HG03159 (cell line): ENCODE data around the gene SLC35E3.
"Not testable (repeated sequence)": the region's sequence is repeated elsewhere in the genome, so short reads cannot be mapped to it uniquely, and the experiment has no call there.

ENCODE experiments used
- ATAC-seq: cut with Tn5 transposase; IDR thresholded peaks from one replicate; pipeline ENCODE4 v1.9.1; 2021; ENCODE audit warnings: mild to moderate bottlenecking, moderate library complexity; ENCODE audit not compliant: unreplicated experiment

Gene SLC35E3

DNA sequence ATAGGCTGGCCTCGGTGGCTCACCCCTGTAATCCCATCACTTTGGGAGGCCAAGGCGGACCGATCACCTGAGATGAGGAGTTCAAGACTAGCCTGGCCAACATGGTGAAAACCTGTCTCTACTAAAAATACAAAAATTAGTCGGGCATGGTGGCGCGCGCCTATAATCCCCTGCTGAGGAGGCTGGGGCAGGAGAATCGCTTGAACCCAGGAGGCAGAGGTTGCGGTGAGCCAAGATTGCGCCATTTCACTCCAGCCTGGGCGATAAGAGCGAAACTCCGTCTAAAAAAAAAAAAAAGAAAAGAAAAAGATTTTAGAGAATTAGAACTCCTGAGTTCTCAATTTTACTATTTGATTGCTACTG is 64.0 kb downstream of the SLC35E3 start:
- ATAC-seq: not testable (repeated sequence)

DNA sequence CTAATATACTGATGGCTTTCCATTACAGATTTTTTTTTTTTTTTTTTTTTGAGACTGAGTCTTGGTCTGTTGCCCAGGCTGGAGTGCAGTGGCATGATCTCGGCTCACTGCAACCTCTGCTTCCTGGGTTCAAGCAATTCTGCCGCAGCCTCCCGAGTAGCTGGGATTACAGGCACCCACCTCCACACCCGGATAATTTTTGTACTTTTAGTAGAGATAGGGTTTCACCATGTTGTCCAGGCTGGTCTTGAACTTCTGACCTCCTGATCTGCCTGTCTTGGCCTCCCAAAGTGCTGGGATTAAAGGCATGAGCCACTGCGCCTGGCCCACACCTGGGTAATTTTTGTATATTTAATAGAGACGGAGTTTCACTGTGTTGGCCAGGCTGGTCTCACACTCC is 65.6 kb downstream of the SLC35E3 start:
- not testable (repeated sequence) for ATAC-seq

GRCh38 chr12:68812553-68813241 is 66.7 kb downstream of the SLC35E3 start:
- ATAC-seq: no peak

GRCh38 chr12:68813242-68813593 is 67.2 kb downstream of the SLC35E3 start:
- ATAC-seq: no peak

- no peak for ATAC-seq
Observed at GRCh38 chr12:68814490-68815231, 68.7 kb downstream of the SLC35E3 start.

- ATAC-seq: no peak
Observed at GRCh38 chr12:68815232-68815927, 69.4 kb downstream of the SLC35E3 start.

GRCh38 chr12:68815928-68816800 is 70.2 kb downstream of the SLC35E3 start:
- ATAC-seq: no peak

- not testable (repeated sequence) for ATAC-seq
Observed at GRCh38 chr12:68819481-68819880, 73.5 kb downstream of the SLC35E3 start.

DNA sequence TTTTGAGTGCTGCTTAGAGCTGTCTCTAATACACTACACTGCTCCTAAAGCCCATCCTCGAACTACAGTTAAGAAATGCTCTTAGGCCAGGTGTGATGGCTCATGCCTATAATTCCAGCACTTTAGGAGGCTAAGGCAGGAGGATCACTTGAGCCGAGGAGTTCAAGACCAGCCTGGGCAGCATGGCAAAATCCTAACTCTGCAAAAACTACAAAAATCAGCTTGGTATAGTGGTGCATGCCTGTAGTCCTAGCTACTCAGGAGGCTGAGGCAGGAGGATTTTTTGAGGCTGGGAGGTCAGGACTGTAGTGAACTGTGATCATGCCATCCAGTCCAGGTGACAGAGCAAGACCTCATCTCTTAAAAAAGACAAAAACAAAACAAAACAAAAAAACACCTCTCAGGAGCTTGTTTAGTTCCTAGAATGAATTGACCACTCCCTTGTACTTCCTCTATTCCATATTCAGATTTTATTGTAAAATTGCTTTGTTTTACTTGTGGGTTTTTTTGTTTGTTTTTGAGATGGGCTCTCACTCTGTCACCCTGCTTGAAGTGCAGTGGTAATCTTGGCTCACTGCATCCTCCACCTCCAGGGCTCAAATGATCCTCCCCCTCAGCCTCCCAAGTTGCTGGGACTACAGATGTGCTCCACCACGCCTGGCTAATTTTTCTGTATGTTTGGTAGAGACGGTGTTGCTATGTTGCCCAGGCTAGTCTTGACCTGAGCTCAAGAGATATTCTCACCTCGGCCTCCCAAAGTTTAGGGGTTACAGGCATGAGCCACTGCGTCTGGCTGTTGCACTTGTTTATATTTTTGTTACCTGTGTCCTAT is 75.6 kb downstream of the SLC35E3 start:
- ATAC-seq: no peak

- ATAC-seq: no peak
Observed at GRCh38 chr12:68823696-68824095, 77.7 kb downstream of the SLC35E3 start.

DNA sequence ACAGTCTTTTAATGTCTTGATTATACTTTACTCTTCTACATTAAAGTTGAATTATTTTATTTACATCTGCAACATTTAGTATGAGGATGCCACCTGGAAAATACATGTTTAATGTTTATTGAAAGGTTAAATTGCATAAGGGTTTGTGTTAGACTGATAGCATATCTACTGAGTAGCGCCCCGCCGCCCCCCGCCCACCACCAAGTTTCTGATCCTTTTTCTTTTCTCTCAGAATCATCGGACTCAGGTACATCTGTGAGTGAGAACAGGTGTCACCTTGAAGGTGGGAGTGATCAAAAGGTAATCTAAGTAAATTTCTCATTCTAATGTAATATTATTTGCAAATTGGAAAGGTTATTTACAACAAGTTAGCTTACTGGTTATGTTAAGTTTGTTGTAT is 78.2 kb downstream of the SLC35E3 start:
- ATAC-seq: no peak

DNA sequence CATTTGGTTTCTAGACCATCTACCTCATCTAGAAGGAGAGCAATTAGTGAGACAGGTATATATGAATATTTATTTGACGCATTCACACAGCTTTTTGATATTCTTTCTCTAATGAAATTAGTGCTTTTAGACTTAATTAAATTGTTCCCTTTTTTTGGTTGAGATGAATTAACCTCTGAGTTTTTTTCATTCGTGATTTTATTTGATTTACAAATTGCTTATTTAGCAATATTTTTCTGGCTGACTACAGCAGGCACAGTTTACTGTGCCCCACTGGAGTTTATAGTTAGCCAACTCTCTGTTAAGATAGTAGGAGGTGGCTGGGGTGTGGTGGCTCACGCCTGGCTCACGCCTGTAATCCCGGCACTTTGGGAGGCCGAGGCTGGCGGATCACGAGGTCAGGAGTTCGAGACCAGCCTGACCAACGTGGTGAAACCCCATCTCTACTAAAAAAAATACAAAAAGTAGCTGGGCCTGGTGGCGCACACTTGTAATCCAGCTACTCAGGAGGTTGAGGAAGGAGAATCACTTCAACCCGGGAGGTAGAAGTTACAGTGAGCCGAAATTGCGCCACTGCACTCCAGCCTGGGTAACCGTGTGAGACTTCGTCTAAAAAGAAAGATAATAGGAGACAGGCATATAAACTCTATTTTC is 78.7 kb downstream of the SLC35E3 start:
- no peak for ATAC-seq

- no peak for ATAC-seq
Observed at GRCh38 chr12:68825569-68826217, 79.7 kb downstream of the SLC35E3 start.

DNA sequence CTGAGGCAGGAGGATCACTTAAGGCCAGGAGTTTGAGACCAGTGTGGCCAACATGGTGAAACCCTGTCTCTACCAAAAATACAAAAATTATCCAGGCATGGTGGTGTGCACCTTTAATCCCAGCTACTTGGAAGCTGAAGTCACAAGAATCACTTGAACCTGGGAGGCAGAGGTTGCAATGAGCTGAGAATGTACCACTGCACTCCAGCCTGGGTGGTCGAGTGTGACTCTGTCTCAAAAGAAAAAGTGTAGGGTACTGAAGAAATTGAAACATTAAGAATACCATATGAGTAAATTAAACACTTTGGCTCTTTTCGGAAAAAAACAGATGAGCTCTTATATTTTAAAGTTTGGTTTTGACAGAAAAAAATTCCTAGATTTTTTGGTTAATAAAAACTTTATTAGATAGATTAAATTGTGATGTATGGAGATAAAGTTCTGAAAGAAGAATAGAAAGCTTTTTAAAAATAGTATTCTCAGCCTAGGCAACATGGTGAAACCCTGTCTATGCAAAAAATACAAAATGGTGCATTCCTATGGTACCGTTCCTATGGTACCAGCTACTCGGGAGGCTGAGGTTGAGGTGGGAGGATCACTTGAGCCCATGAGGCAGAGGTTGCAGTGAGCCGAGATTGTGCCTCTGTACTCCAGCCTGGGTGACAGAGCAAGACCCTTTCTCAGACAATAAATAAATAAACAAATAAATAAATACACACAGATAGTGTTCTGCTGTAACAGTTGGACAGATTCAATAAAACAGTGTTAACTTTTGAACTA is 82.1 kb downstream of the SLC35E3 start:
- ATAC-seq: no peak

DNA sequence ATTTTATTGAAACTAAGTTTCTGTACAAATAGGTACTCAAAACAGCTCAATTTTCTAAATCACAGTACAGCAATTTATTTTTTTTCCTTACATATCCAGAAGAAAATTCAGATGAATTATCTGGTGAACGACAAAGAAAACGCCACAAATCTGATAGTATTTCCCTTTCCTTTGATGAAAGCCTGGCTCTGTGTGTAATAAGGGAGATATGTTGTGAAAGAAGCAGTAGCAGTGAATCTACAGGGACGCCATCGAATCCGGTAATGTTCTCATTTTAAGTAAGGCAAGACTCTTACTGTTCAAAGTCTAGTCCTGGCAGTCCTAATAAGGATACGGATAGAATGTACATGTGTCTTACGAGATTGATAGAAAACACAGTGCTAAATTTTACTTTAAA is 82.7 kb downstream of the SLC35E3 start:
- no peak for ATAC-seq
